ENCODE measurements around the gene ZNF559. TPM values are rescaled to one million over a fixed set of nuclear protein-coding genes. Genes with fewer than 3 reads are reported as not detected.
"Not testable (repeated sequence)": the region's sequence is repeated elsewhere in the genome, so short reads cannot be mapped to it uniquely, and the experiment has no call there.

Gene ZNF559
- 14.6 and 16.2 TPM in 2 replicates for polyA plus RNA-seq (2011; rRNA removed)
- polyA plus RNA-seq (2012; cell fraction: cytosol; rRNA removed): 3.4 and 4.0 TPM in 2 replicates
- polyA plus RNA-seq (2012; cell fraction: nucleus; rRNA removed): 2.0 and 3.0 TPM in 2 replicates
- polyA plus RNA-seq (2017; fragmentation: RNase III; extraction: RNeasy Plus Mini Kit Qiagen cat#74134 plus additional on column Dnase treatment): 4.6 to 5.2 TPM (median 5.0 TPM) in 3 replicates
- 2.0 and 3.6 TPM in 2 replicates for polyA minus RNA-seq (2011; rRNA and poly(A)+ RNA removed)

DNA sequence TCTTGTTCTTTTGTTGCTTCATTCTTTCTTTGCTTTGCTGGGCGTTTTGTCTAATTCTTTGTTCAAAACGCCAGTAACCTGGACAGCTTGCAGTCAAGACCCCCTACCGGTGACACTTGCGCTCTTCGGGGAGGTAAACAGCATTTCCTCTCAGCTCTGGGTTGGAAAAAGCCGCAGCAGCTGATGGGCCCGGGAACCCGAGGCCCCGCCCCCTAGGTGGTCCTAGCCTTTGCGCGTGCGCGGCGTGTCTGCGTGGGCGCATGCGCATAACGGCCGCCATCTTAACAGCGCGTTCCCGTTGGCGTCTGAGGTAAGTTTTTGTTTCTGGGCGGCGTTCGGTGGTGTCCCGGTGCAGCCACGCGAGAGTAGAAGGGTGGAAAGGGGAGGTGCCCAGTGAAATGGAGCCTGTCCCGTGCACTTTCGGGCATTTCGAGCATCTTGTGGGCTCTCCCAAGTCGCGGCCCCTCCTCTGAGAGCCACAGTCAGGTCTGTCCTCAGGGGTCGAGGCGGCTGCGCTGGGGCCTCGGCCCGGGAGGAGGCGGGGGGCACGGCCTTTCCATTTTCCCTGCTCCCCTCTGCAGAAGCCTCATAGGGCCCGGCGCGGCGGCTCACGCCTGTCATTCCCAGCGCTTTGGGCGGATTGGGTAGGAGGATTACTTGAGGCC, at the start of gene ZNF559:
TSS of gene ZNF559 (plus strand) at position 261 of the 665 bp plus-strand sequence. CDS start 14,371 bp downstream, outside the sequence.
- no peaks in the 10 kb centered on the region for H3K4me1 ChIP-seq
- ATAC-seq (peak; percentile 99 to 100), FAIRE-seq (no peak), DNase-seq (ENCODE audit: low read depth in 1 of 2, low spot score in 1 of 2) (peak; percentile 61 to 94)
- 3% methylated on average over 13 of the region's 48 CpGs for WGBS (ENCODE audit: missing lambda C conversion rate)
- peak within 1 kb of the TSS; percentile 66 for H3K4me3 ChIP-seq
- H3K27ac ChIP-seq: peak within 1 kb of the TSS; percentile 77 to 86
- peak within 1 kb of the TSS; percentile 63 for H3K4me2 ChIP-seq
- TF ChIP-seq, protein P1, sequence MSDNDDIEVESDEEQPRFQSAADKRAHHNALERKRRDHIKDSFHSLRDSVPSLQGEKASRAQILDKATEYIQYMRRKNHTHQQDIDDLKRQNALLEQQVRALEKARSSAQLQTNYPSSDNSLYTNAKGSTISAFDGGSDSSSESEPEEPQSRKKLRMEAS (IDR thresholded peaks at IDR 0.05): peak; percentile 53
- TF ChIP-seq PHF8 (IDR thresholded peaks at IDR 0.05; ENCODE audit: borderline replicate concordance, low read depth): peak; percentile 56; the same call in 1 of the 2 replicates
- peak; percentile 84 for TF ChIP-seq CHD2 (IDR thresholded peaks at IDR 0.05; ENCODE audit: low read length, partially characterized antibody)
- TF ChIP-seq, protein P2, sequence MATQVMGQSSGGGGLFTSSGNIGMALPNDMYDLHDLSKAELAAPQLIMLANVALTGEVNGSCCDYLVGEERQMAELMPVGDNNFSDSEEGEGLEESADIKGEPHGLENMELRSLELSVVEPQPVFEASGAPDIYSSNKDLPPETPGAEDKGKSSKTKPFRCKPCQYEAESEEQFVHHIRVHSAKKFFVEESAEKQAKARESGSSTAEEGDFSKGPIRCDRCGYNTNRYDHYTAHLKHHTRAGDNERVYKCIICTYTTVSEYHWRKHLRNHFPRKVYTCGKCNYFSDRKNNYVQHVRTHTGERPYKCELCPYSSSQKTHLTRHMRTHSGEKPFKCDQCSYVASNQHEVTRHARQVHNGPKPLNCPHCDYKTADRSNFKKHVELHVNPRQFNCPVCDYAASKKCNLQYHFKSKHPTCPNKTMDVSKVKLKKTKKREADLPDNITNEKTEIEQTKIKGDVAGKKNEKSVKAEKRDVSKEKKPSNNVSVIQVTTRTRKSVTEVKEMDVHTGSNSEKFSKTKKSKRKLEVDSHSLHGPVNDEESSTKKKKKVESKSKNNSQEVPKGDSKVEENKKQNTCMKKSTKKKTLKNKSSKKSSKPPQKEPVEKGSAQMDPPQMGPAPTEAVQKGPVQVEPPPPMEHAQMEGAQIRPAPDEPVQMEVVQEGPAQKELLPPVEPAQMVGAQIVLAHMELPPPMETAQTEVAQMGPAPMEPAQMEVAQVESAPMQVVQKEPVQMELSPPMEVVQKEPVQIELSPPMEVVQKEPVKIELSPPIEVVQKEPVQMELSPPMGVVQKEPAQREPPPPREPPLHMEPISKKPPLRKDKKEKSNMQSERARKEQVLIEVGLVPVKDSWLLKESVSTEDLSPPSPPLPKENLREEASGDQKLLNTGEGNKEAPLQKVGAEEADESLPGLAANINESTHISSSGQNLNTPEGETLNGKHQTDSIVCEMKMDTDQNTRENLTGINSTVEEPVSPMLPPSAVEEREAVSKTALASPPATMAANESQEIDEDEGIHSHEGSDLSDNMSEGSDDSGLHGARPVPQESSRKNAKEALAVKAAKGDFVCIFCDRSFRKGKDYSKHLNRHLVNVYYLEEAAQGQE (IDR thresholded peaks at IDR 0.05): peak; percentile 81
- peak in 1 of 2 experiments; percentile 43; a peak in 1 of 5 replicates for TF ChIP-seq JUN (IDR thresholded peaks at IDR 0.05)
- TF ChIP-seq POLR2AphosphoS2 (conservative IDR thresholded peaks at IDR 0.05; ENCODE audit: low read length): no peak
- TF ChIP-seq POLR2A (IDR thresholded peaks at IDR 0.05; ENCODE audit: low read length): peak; percentile 31
- TF ChIP-seq KDM5A (IDR thresholded peaks at IDR 0.05): peak; percentile 34; the same call in 1 of the 2 replicates
- TF ChIP-seq ZSCAN20 (CRISPR knock-in tag; IDR thresholded peaks at IDR 0.05): no peak
- TF ChIP-seq, protein P3, sequence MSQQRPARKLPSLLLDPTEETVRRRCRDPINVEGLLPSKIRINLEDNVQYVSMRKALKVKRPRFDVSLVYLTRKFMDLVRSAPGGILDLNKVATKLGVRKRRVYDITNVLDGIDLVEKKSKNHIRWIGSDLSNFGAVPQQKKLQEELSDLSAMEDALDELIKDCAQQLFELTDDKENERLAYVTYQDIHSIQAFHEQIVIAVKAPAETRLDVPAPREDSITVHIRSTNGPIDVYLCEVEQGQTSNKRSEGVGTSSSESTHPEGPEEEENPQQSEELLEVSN (IDR thresholded peaks at IDR 0.05; ENCODE audit: borderline replicate concordance, low read depth): 0 out of 2 replicates have a peak, but pooled peaks have one; percentile 23
- H3K9me3 ChIP-seq: peaks cover 36% of the 10 kb centered on the region
- ChIA-PET POLR2A (interaction anchor here (0.5 to 1.0 kb wide), 3 partner anchors 36 to 1156 kb away, joined by 3 to 4 read pairs (median 3); partner anchors contain the start of gene ZNF846), CTCF (interaction anchor here (0.9 to 1.2 kb wide), 2 partner anchors 12 to 14 kb away, joined by 3 to 4 read pairs; partner anchors contain the start of gene ZNF699)

DNA sequence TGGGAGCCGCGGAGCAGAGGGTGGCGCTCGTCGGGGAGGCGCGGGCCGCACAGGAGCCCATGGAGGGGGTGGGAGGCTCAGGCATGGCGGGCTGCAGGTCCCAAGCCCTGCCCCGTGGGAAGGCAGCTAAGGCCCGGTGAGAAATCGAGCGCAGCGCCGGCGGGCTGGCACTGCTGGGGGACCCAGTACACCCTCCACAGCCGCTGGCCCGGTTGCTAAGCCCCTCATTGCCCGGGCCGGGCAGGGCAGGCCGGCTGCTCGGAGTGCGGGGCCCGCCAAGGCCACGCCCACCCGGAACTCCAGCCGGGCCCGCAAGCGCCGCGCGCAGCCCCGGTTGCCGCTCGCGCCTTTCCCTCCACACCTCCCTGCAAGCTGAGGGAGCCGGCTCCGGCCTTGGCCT, 40.5 kb upstream of the ZNF559 start:
- FAIRE-seq; H3K27ac ChIP-seq; ATAC-seq; CTCF ChIA-PET; H3K4me2 ChIP-seq; POLR2A ChIA-PET; H3K4me1 ChIP-seq; H3K9me3 ChIP-seq; DNase-seq (ENCODE audit: low read depth in 1 of 2, low spot score in 1 of 2); H3K4me3 ChIP-seq: not testable (repeated sequence)
- WGBS (ENCODE audit: missing lambda C conversion rate): no CpG with 5 or more reads among the region's 38 CpGs

DNA sequence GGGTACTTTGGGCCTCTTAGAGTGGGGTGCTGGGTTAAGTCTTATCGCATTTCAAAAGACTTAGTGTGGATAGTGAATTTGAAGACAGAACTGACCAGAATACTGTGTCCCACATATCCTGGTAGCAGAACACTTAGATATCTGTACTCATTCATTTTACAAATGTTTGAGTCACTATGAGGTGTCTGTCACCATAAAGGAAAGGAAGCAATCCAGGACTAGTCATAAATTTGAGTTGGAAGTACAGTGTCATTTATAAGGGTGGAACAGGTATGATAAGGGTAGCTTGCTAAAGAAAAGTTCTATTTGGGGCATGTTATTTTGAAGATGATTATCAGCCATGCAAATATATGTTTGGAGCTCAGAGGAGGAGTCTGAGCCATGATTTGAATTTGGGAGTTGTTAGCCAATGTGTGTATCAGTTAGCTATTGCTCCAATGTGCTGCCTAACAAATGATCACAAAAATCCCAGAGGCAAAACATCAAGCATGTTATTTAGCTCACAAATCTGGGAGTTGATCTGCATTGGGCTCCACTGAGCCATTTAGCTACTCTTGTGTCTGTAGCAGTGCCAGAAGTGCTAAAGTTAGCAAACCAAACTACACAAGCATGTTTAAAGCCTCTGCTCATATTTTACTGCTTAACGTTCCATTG, 34.6 kb upstream of the ZNF559 start:
- H3K4me3 ChIP-seq: no peak overlapping the region
- FAIRE-seq: no peak
- DNase-seq (ENCODE audit: low read depth in 1 of 2, low spot score in 1 of 2): no peak
- no peak for TF ChIP-seq CHD2 (IDR thresholded peaks at IDR 0.05; ENCODE audit: low read length, partially characterized antibody)
- TF ChIP-seq ESRRA (IDR thresholded peaks at IDR 0.05; ENCODE audit: borderline replicate concordance, low read length): no peak
- TF ChIP-seq, protein P4, sequence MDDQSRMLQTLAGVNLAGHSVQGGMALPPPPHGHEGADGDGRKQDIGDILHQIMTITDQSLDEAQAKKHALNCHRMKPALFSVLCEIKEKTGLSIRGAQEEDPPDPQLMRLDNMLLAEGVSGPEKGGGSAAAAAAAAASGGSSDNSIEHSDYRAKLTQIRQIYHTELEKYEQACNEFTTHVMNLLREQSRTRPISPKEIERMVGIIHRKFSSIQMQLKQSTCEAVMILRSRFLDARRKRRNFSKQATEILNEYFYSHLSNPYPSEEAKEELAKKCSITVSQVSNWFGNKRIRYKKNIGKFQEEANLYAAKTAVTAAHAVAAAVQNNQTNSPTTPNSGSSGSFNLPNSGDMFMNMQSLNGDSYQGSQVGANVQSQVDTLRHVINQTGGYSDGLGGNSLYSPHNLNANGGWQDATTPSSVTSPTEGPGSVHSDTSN (IDR thresholded peaks at IDR 0.05): no peak
- TF ChIP-seq JUN (IDR thresholded peaks at IDR 0.05): no peak
- TF ChIP-seq NR3C1 (IDR thresholded peaks at IDR 0.05): no peak
- TF ChIP-seq, protein P5, sequence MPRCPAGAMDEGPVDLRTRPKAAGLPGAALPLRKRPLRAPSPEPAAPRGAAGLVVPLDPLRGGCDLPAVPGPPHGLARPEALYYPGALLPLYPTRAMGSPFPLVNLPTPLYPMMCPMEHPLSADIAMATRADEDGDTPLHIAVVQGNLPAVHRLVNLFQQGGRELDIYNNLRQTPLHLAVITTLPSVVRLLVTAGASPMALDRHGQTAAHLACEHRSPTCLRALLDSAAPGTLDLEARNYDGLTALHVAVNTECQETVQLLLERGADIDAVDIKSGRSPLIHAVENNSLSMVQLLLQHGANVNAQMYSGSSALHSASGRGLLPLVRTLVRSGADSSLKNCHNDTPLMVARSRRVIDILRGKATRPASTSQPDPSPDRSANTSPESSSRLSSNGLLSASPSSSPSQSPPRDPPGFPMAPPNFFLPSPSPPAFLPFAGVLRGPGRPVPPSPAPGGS (IDR thresholded peaks at IDR 0.05): no peak
- no peak for TF ChIP-seq EP300 (IDR thresholded peaks at IDR 0.05)
- TF ChIP-seq HDAC2 (IDR thresholded peaks at IDR 0.05): no peak
- TF ChIP-seq EHMT2 (IDR thresholded peaks at IDR 0.05; ENCODE audit: low read depth): no peak
- TF ChIP-seq, protein P6, sequence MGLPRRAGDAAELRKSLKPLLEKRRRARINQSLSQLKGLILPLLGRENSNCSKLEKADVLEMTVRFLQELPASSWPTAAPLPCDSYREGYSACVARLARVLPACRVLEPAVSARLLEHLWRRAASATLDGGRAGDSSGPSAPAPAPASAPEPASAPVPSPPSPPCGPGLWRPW (IDR thresholded peaks at IDR 0.05): no peak
- TF ChIP-seq, protein P1 (IDR thresholded peaks at IDR 0.05): no peak
- no peak for TF ChIP-seq POLR2AphosphoS2 (conservative IDR thresholded peaks at IDR 0.05; ENCODE audit: low read length)
- TF ChIP-seq HOXB13 (CRISPR knock-in tag; IDR thresholded peaks at IDR 0.05; ENCODE audit: low read depth): no peak
- no peak for TF ChIP-seq ZC3H11A (IDR thresholded peaks at IDR 0.05)
- POLR2A ChIA-PET: no interaction called here
- 43% methylated on average over 2 of the region's 2 CpGs for WGBS (ENCODE audit: missing lambda C conversion rate)
- peaks cover 27% of the 10 kb centered on the region for H3K9me3 ChIP-seq
- no peak overlapping the region for H3K4me2 ChIP-seq
- CTCF ChIA-PET: no interaction called here
- H3K4me1 ChIP-seq: no peaks in the 10 kb centered on the region
- ATAC-seq: no peak
- H3K27ac ChIP-seq: no peak overlapping the region
